GM21825 (cell line): ENCODE results near the gene COL15A1.

Experiments used
- ATAC-seq: cut with Tn5 transposase; IDR thresholded peaks from one replicate; pipeline ENCODE4 v1.9.1; 2021; ENCODE audit warnings: mild to moderate bottlenecking, moderate library complexity; ENCODE audit not compliant: unreplicated experiment

The COL15A1 gene

GRCh38 chr9:98944057-98944733 is 488 bp downstream of the COL15A1 start:
- no peak for ATAC-seq

- no peak for ATAC-seq
Measured at GRCh38 chr9:98944734-98945074, 997 bp downstream of the COL15A1 start.

GRCh38 chr9:98949565-98949964 is 5.9 kb downstream of the COL15A1 start:
- no peak for ATAC-seq

GRCh38 chr9:98950262-98950661 is 6.6 kb downstream of the COL15A1 start:
- ATAC-seq, result no peak

- no peak for ATAC-seq
Measured at GRCh38 chr9:98951967-98952366, 8.3 kb downstream of the COL15A1 start.

- ATAC-seq, result no peak
Measured at GRCh38 chr9:98953581-98954243, 10.0 kb downstream of the COL15A1 start.

- no peak for ATAC-seq
Measured at GRCh38 chr9:98954244-98954610, 10.5 kb downstream of the COL15A1 start.

- no peak for ATAC-seq
Measured at GRCh38 chr9:98955259-98955658, 11.6 kb downstream of the COL15A1 start.

GRCh38 chr9:98957826-98958225 is 14.1 kb downstream of the COL15A1 start:
- ATAC-seq, result no peak

- no peak for ATAC-seq
Measured at GRCh38 chr9:98958271-98958984, 14.7 kb downstream of the COL15A1 start.

GRCh38 chr9:98960409-98960808 is 16.7 kb downstream of the COL15A1 start:
- no peak for ATAC-seq

- no peak for ATAC-seq
Measured at GRCh38 chr9:98961513-98962180, 17.9 kb downstream of the COL15A1 start.

- no peak for ATAC-seq
Measured at GRCh38 chr9:98962181-98962560, 18.5 kb downstream of the COL15A1 start.

GRCh38 chr9:98962861-98963260 is 19.2 kb downstream of the COL15A1 start:
- ATAC-seq, result no peak

- no peak for ATAC-seq
Measured at GRCh38 chr9:98964201-98964600, 20.5 kb downstream of the COL15A1 start.

- ATAC-seq, result no peak
Measured at GRCh38 chr9:98964911-98965336, 21.2 kb downstream of the COL15A1 start.

GRCh38 chr9:98966676-98967075 is 23.0 kb downstream of the COL15A1 start:
- no peak for ATAC-seq

- no peak for ATAC-seq
Measured at GRCh38 chr9:98967257-98967656, 23.6 kb downstream of the COL15A1 start.

GRCh38 chr9:98967680-98968079 is 24.0 kb downstream of the COL15A1 start:
- ATAC-seq, result no peak

GRCh38 chr9:98968601-98969337 is 25.1 kb downstream of the COL15A1 start:
- no peak for ATAC-seq

- ATAC-seq, result no peak
Measured at GRCh38 chr9:98970532-98971041, 26.9 kb downstream of the COL15A1 start.
